SKM-1 treated with dmso at 0.1 percent for 144 hours (cell line): ENCODE measurements around the gene CRACR2B.

Experiments used
- DNase-seq: peaks from one replicate; lab custom pipeline; 2025; ENCODE audit not compliant: unreplicated experiment; lab: John Stamatoyannopoulos, UW

Gene CRACR2B

DNA sequence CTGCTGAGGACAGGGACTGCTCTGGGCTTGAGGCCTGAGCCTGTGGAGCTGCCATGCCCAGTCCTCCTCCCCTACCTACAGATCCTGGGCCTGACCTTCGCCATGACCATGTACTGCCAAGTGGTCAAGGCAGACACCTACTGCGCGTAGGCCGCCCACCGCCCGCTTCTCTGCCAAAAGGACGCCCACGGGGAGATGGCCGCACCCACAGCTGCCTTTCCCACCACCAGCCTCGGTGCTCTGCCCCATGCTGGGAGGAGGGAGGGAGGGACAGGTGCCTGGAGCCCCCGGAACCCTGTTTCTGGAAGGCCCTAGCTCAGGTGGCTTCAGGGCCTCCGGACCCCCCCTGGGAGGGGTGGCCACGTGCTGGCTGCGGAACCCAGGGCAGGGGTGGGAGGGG is 38.8 kb downstream of the CRACR2B start:
- DNase-seq: no peak

DNA sequence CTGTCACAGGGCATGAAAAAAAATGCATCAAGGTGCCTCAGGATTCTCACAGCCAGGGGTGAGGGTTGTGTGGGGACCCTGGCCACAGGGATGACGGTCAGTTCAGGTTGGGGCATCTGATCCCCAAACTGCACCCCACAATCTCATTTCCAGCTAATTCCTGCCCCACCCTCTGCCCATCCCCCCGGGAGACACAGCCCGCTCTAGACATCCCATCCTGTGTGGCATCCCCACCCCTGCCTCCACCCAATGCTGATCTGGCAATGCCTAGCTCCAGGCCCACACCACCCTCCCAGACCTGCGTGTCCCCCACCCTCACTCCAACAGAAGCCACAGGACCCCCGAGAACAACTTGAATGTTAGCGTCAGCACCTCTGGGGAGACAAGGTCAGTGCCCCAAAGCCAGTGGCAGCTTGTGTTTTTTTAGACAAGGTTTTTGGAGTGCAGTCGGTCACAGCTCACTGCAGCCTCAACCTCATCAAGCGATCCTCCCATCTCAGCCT is 40.2 kb downstream of the CRACR2B start:
- no peak for DNase-seq

- DNase-seq: no peak
Observed at GRCh38 chr11:868394-868793, 40.7 kb downstream of the CRACR2B start.

GRCh38 chr11:868802-869201 is 41.1 kb downstream of the CRACR2B start:
- DNase-seq: no peak

- DNase-seq: no peak
Observed at GRCh38 chr11:869399-870126, 41.8 kb downstream of the CRACR2B start.

DNA sequence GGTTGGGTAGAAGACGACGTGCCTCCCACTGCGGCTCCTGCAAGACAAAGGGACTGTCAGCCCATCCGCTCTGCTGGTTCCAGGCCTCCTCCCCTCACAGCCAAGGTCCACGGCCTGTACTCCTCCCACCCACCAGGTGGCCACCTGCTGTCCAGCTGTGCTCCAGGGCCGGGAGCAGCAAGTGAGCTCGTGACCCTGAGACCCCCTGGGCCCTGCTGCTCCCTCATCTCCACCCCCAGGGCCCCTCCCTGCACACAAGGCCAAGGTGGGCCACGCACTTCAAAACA is 42.4 kb downstream of the CRACR2B start:
- no peak for DNase-seq

GRCh38 chr11:870418-870817 is 42.7 kb downstream of the CRACR2B start:
- no peak for DNase-seq

DNA sequence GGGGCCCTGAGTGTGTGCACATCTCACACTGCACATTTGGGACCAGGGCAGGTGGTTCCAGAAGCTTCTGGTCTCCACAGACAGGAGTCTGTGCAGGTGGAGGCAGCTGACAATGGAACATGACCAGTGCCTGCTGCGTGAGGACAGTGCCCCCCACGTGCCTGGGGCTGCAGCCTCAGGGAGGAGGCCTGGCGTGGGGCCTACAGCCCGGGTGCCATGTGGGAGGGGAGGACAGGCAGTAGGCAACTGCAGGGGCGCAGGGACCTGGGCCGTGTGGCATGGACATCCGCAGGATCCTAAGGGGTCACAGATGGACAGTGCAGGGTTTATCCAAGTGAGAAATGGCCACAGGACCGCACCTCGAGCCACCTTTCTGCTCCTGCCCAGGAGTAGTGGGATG is 43.8 kb downstream of the CRACR2B start:
- DNase-seq: no peak

- DNase-seq: no peak
Observed at GRCh38 chr11:872799-873198, 45.1 kb downstream of the CRACR2B start.

GRCh38 chr11:873706-874105 is 46.0 kb downstream of the CRACR2B start:
- no peak for DNase-seq

GRCh38 chr11:875203-875602 is 47.5 kb downstream of the CRACR2B start:
- DNase-seq: no peak

DNA sequence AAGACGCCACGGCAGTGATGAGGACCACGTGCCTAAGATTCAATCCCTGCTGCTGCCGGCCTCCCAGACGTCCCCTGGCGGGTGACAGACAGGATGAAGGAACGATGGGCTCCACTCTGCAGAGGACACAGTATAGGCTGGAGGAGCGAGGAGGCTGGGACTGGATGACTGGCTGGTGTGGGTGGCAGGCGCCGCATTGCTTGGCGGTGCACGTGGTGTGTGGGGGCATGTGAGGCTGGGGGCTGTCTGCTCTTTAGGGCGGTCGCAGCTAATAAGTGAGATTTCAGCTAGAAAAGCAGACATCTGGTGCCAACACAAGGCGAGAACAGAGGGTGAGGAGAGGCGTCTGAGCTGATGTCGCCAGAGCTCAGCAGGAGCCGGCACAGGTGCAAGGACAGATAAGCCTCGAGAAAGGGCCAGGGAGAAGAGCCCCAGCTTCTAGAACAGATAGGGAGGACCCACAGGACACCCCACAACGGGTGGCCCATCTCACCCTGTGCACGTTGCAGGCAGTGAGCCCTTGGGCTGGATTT is 48.1 kb downstream of the CRACR2B start:
- DNase-seq: no peak

DNA sequence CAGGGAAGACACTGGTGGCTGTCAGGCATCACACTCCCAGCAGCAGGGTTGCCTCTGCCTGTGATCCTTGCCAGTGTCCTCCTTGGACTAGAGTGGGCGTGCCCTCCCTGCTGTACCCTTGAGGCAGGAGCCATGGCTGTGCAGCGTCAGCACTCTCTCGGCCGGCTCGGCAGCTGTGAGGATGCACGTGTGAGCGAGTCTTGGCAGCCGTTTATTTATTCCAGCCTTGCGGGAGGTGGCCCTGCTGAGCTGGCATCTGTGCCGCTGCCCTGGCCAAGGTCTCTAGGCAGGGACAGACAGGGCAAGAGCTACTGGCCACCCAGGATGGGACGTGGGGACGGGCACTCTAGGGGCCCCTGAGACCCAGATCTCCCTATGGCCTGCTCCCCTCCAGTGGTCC is 48.8 kb downstream of the CRACR2B start:
- DNase-seq: no peak

DNA sequence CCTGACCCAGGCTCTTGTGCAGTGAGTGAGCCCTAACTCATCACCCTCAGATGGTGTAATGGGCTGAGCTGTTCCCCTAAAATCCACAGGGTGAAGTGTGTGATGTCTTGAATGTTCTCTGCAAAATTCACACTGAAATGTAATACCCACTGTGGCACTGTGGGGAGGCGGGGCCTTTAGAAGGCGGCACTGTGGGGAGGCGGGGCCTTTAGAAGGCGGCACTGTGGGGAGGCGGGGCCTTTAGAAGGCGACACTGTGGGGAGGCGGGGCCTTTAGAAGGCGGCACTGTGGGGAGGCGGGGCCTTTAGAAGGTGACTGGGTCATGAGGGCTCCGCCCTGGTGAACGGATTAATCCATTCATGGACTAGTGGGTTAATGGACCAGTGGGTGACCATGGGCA is 49.8 kb downstream of the CRACR2B start:
- no peak for DNase-seq

DNA sequence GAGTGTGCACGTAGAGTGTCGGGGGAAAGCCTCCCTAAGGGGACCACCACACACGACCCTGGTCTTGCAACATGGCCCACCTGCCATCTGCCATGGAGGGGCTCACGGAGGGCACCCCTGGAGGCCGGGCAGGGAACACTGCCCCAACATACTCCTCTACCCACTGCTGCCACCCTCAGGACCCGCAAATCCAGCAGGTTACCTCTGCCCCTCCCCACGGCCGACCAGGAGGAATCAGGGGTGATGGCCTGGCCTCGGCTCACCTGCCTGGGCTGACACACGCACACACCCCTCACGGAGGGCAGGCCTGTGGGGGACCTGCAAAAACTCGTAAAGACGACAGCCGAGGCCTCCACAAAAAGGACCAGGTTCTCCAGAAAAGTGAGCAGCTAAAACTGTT is 52.7 kb downstream of the CRACR2B start:
- DNase-seq: no peak
